Gastroesophageal sphincter (tissue), 4 donors: ENCODE data around the gene GRB2. TPM values are rescaled to one million over a fixed set of nuclear protein-coding genes. Genes with fewer than 3 reads are reported as not detected.

Source experiments
- ATAC-seq: fragments of 150-250 bp; one replicate; pipeline ENCODE4 v1.9.1; 2016; ENCODE audit warnings: mild to moderate bottlenecking, moderate library complexity
- H3K27ac ChIP-seq, 4 donors: fragments of 200-600 bp; sonication (generic) in 3 of 4; 1 replicate in 3 of 4; 2 replicates in 1 of 4; pipeline ENCODE4 v1.5.1; 2016 to 2019
- H3K27me3 ChIP-seq: fragments of 200-600 bp; sonication (generic); one replicate; pipeline ENCODE4 v1.5.1; 2019
- H3K36me3 ChIP-seq, 2 donors: fragments of 200-600 bp; sonication (generic); one replicate each; pipeline ENCODE4 v1.5.1; 2019; ENCODE audit warnings: control low read depth in 1 of 2
- H3K4me1 ChIP-seq, 3 donors: fragments of 200-600 bp; sonication (generic); 1 replicate in 2 of 3; 2 replicates in 1 of 3; pipeline ENCODE4 v1.5.1; 2016 to 2019; ENCODE audit warnings: control low read depth in 2 of 3
- H3K4me3 ChIP-seq, 2 donors: fragments of 200-600 bp; sonication (generic); one replicate each; pipeline ENCODE4 v1.5.1; 2019; ENCODE audit warnings: mild to moderate bottlenecking in 1 of 2, moderate library complexity in 1 of 2
- H3K9me3 ChIP-seq, 3 donors: fragments of 200-600 bp; sonication (generic); one replicate each; pipeline ENCODE4 v1.5.1; 2017 to 2019; ENCODE audit warnings: control low read depth in 2 of 3
- CTCF ChIP-seq, 4 experiments: fragments of 200-600 bp in 2 of 4; fragments of 450-650 bp in 2 of 4; sonication (generic) in 1 of 4; IDR thresholded peaks; one replicate each; pipeline ENCODE4 v1.5.1; 2017 to 2019; ENCODE audit warnings: antibody characterized with exemption in 4 of 4, mild to moderate bottlenecking in 2 of 4, moderate library complexity in 2 of 4
- EP300 ChIP-seq: sonication (generic); formaldehyde crosslinking; IDR thresholded peaks from one replicate; pipeline ENCODE4 v1.6.1; 2017; ENCODE audit warnings: antibody characterized with exemption, mild to moderate bottlenecking
- POLR2A ChIP-seq, 2 donors: fragments of 450-650 bp; IDR thresholded peaks; one replicate each; pipeline ENCODE4 v1.6.1; 2017; ENCODE audit warnings: antibody characterized with exemption in 2 of 2, mild to moderate bottlenecking in 2 of 2, moderate library complexity in 1 of 2
- POLR2AphosphoS5 ChIP-seq: sonication (generic); formaldehyde crosslinking; IDR thresholded peaks from one replicate; pipeline ENCODE4 v1.6.1; 2017; ENCODE audit warnings: antibody characterized with exemption
- WGBS, 2 donors: methylation state at CpG; one replicate each; pipeline ENCODE4 v1.1.5; 2018; ENCODE audit warnings: low coverage in 1 of 2; 5-methylcytosine and 5-hydroxymethylcytosine counted together
- total RNA-seq, 4 donors: library from RNA; depleted of rRNA; stranded (reverse); fragments of >200 nt; gene quantifications; one replicate each; pipeline ENCODE4 v1.1.0, GENCODE V29; 2016

Gene GRB2
- total RNA-seq, 4 donors from 2014 or later: 80.6 to 113 (median 97.6) TPM

- WGBS, 2 donors: 0% methylated on average over 5 to 15 of the region's 15 CpGs
- Histone ChIP-seq H3K9me3 (no peaks in the 10 kb centered on the region), H3K36me3 (no peaks in the 10 kb centered on the region), H3K4me1 (peaks cover 0 to 52% (median 11%) of the 10 kb centered on the region in 3 donors), H3K4me3 (peak overlapping the region; percentile 96 to 99), H3K27me3 (no peaks in the 10 kb centered on the region), H3K27ac (peak overlapping the region; percentile 91 to 97 (median 92))
- ATAC-seq: no peak
- TF ChIP-seq POLR2AphosphoS5 (no peak), CTCF (IDR thresholded peaks at IDR 0.05) (peak; percentile 65 to 79 (median 70))
These were observed 1.2 kb downstream of the GRB2 start for GRCh38 chr17:75404223-75404730.

GRCh38 chr17:75403131-75403530, 2.3 kb downstream of the GRB2 start:
- peaks cover 0 to 59% (median 11%) of the 10 kb centered on the region in 3 donors for H3K4me1 ChIP-seq
- H3K27me3 ChIP-seq: no peaks in the 10 kb centered on the region
- WGBS, 2 donors: 53 to 71% methylated on average over 4 to 5 of the region's 5 CpGs
- no peaks in the 10 kb centered on the region for H3K36me3 ChIP-seq
- no peak for ATAC-seq
- H3K27ac ChIP-seq: peak overlapping the region in 1 of 4 donors; percentile 97
- TF ChIP-seq EP300 (no peak), POLR2AphosphoS5 (no peak), POLR2A (IDR thresholded peaks at IDR 0.05) (no peak), CTCF (IDR thresholded peaks at IDR 0.05) (no peak)
- no peaks in the 10 kb centered on the region for H3K9me3 ChIP-seq
- H3K4me3 ChIP-seq: peak overlapping the region in 1 of 2 donors; percentile 99

GRCh38 chr17:75402026-75402425, 3.5 kb downstream of the GRB2 start:
- no peaks in the 10 kb centered on the region for H3K9me3 ChIP-seq
- H3K27ac ChIP-seq: no peak overlapping the region
- 82 to 85% methylated on average over 2 of the region's 2 CpGs for WGBS, 2 donors
- no peak for ATAC-seq
- no peak overlapping the region for H3K4me3 ChIP-seq
- H3K4me1 ChIP-seq: peaks cover 0 to 62% (median 11%) of the 10 kb centered on the region in 3 donors
- no peaks in the 10 kb centered on the region for H3K27me3 ChIP-seq
- H3K36me3 ChIP-seq: no peaks in the 10 kb centered on the region
- TF ChIP-seq POLR2A (IDR thresholded peaks at IDR 0.05): no peak

- H3K4me3 ChIP-seq: no peak overlapping the region
- no peaks in the 10 kb centered on the region for H3K36me3 ChIP-seq
- no peak for ATAC-seq
- H3K27ac ChIP-seq: no peak overlapping the region
- TF ChIP-seq EP300 (no peak), CTCF (IDR thresholded peaks at IDR 0.05) (no peak), POLR2AphosphoS5 (no peak), POLR2A (IDR thresholded peaks at IDR 0.05) (no peak)
- WGBS, 2 donors: 90 to 94% methylated on average over 3 to 8 of the region's 8 CpGs
- H3K27me3 ChIP-seq: no peaks in the 10 kb centered on the region
- peaks cover 0 to 67% (median 6%) of the 10 kb centered on the region in 3 donors for H3K4me1 ChIP-seq
- H3K9me3 ChIP-seq: no peaks in the 10 kb centered on the region
These were observed 5.0 kb downstream of the GRB2 start for GRCh38 chr17:75400326-75400939.

GRCh38 chr17:75398279-75398678, 7.2 kb downstream of the GRB2 start:
- H3K4me1 ChIP-seq: peaks cover 5 to 76% (median 13%) of the 10 kb centered on the region in 3 donors

More at GRCh38 chr17:75398279-75398678, 7.2 kb downstream of the GRB2 start:
- Histone ChIP-seq H3K4me3 (no peak overlapping the region), H3K27me3 (no peaks in the 10 kb centered on the region), H3K9me3 (no peaks in the 10 kb centered on the region), H3K36me3 (no peaks in the 10 kb centered on the region), H3K27ac (no peak overlapping the region)
- WGBS, 2 donors: 97% methylated on average over 4 of the region's 4 CpGs; no CpG with 5 or more reads in 1 of the 2 donors
- TF ChIP-seq POLR2A (IDR thresholded peaks at IDR 0.05) (no peak), CTCF (IDR thresholded peaks at IDR 0.05) (no peak), POLR2AphosphoS5 (no peak)
- no peak for ATAC-seq
